NOMO-1 treated with DMSO at 0.1 percent for 48 hours (cell line): Measurements from ENCODE around the gene GOLGA8Q.
"Not testable (repeated sequence)": the region's sequence is repeated elsewhere in the genome, so short reads cannot be mapped to it uniquely, and the experiment has no call there.

Source experiments
- DNase-seq: peaks from one replicate; lab custom pipeline; 2025; ENCODE audit not compliant: unreplicated experiment; lab: John Stamatoyannopoulos, UW

Gene GOLGA8Q, protein sequence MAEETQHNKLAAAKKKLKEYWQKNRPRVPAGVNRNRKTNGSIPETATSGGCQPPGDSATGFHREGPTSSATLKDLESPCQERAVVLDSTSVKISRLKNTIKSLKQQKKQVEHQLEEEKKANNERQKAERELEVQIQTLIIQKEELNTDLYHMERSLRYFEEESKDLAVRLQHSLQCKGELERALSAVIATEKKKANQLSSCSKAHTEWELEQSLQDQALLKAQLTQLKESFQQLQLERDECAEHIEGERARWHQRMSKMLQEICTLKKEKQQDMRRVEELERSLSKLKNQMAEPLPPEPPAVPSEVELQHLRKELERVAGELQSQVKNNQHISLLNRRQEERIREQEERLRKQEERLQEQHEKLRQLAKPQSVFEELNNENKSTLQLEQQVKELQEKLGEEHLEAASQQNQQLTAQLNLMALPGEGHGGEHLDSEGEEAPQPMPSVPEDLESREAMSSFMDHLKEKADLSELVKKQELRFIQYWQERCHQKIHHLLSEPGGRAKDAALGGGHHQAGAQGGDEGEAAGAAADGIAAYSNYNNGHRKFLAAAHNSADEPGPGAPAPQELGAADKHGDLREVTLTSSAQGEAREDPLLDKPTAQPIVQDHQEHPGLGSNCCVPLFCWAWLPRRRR

DNA sequence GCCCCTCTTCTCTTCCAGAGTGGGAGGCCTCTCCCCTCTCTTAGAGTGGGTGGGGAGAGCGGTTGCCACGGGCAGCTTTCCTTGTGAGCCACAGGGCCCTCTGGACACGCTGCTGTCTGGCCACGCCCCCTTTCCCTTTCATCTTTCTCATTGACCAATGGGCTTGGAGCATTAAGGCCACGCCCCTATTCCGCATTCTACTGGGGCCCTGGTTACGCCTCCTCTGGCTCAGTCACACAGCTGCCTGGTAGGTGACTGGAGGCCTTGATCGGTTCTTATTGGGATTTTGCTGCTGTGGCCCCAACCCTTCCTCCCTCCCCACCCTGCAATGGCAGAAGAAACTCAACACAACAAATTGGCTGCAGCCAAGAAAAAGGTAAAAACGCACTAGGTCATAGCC lies at the start of gene GOLGA8Q:
GOLGA8Q (plus strand) TSS at position 301 of the 400 bp plus-strand sequence; CDS start at position 329, 28 bp downstream.
- DNase-seq, result not testable (repeated sequence)

DNA sequence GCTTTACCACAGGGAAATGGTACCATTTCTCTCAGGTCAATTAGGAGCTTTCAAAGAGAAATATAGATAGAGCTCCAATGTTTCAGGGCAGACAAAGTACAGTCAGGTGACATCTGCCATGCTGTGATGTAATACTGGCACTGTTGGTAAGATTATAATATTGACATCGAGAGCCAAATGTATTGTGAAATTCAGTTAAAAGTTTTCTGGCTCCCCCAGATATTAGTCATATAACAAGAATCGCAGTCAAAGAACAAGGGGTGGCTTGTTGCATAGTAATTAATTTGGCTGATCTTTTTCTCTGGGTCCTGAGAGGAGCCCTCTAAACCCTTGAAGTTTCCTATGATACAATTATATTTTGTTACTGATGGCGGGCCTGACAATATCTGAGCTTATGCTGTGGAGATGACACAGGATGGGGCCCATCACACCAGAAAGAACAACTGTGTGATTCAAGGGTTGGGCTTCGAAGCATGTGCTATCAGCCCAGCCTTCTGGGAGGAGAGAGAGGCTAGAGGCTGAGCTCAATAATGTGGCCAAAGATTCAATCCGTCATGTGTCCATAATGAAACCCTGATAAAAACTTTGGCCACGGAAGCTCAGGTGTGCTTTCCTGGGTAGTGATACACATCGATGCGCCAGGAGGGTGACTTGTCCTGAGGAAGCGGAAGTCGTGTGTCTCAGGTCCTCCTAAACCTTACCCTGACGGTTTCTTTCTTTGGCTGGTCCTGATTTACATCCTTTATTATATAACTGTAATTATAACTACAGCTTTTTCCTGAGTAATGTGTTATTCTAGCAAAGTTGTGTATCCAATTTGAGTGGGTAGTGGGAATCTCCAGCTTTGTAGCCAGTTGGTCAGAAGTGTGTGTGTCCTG lies 48.7 kb upstream of the GOLGA8Q start:
- not testable (repeated sequence) for DNase-seq

DNA sequence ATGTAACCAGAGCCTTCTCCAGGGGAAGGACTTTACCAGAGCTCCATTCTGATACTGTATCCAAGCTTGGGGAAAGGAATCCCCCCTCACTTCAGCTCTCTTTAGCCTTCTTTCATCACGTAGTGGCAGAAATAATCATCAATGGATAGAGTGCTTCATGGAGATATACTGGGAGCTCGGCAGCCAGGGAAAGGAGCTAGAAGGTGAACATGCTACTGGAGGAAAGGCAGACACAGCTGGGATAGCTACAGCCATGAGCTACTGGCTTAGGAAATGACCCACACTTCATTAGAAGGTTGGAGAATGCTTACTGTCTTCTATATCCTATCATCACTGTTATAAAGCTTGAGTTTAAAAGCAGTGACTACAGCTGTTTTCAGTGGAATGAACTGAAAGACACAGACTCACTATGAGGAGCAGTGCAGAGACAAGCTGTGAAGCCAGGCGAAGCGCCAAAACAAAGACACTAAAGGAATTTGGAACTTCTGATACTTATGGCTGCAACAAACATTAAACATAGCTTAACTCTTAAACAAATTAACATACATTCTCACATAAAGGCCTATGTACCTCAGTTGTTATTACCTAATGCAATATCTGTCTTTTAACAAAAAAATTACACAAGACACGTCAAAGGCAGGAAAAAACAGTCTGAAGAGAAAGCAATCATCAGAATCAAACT lies 47.5 kb upstream of the GOLGA8Q start:
- not testable (repeated sequence) for DNase-seq

DNA sequence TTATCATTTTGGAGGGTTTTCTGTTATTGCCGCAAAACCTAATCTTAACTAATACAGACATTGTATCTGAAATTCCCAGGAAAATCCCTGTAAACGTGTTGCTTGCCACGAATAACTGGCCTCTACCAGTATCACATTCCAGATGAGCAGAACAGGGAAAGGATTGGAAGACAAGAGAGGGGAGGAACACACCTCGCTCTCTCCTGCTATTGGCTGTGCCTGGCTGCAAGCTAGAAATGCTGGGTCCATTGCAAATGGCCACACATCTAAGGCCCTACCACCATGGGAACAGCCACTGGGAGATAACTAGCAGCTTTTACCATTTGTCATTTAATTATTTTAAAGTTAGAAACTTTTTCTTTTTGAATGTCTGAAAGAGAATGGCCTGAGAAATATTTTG lies 37.3 kb upstream of the GOLGA8Q start:
- not testable (repeated sequence) for DNase-seq

DNA sequence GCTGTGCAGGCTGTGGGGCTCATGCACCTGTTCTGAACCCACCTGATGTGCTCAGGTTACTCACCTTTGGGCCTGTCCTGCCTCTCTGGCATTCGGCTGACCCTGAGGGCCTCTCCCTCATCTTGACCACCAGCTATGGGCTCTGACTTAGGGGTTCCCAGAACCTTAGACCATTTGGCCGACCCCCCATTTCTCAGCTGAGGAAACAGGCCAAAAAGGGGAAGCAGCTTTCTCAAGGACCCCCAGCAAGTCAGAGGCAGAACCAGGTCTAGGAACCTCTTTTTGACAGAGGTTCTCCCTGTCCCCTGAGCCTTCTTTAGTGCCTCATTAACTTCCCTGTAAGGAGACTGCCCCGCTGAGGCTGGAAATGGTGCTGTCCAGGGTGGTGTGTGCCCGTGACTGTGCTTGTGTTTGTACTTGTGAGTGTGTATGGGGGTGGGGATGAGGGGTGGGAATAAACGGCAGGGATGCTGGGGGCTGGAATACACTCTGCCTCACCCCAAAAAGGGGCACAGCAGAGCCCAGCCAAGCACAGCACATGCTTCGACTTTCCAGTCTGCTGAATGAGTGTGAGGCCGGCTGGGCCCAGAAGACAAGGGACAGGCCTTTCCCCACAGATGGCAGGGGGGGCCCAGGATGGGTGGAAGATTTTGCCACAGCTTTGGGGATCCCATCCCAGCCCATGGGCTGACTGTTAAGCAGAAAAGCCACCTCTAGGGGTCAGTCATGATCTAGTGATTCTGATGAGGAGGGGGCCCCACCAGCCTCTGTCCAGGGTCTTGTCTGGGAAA lies 28.2 kb upstream of the GOLGA8Q start:
- not testable (repeated sequence) for DNase-seq

DNA sequence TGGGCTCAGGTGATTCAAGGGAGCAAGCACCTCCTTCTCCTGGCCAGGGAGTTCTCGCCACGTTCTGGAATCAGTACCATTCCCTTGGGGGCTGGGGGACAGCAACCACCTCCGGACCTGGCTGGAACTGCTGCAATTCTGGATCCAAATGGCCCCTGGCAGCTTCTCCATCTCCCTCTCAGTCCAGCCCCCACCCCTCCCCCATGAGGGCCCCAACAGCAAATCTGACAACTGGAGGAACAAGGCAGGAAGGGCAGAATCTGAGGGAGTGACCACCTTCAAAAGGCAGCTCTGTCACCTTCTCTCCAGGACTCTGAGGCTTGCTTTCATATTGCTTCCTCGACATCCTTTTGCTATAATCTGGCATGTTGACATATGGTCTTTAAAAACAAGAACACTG lies 25.9 kb upstream of the GOLGA8Q start:
- DNase-seq, result not testable (repeated sequence)

DNA sequence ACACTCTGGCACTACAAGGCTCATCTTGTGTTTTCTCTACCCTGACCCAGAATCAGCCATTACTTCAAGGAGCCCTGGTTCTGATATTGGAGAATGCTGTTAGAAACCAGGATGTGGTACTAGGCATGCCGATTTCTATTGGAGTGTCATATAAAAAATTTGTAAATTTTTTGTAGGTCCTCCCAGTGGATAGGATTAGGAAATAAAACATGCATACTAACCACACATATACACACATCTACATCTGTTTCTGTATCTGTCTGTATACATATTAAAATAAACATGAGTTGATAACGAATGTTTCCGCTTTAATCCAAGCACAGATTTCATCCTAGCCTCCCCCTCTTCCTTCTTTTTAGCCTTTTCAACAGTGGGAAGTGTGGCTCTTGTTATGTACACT lies 22.8 kb upstream of the GOLGA8Q start:
- DNase-seq, result not testable (repeated sequence)

DNA sequence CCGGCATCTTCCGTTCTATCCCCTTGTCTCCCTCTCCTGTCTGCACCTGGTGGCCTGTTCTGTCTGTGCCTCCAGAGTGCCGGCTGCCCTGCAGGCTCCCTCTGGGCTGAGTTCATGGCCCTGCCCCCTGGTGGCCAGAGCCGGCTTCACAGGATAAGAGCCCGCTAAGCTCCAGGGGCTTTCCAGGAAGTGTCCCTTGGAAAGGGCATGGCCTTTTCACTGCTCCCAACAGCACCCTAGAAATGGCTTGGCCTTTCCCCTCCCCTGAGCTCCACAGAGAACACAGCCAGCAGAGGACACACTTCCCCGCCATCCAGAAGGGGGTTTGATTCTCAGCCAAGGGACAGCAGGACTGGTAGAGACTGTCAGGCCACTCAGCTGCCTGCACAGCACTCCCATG lies 15.1 kb downstream of the GOLGA8Q start:
- not testable (repeated sequence) for DNase-seq

DNA sequence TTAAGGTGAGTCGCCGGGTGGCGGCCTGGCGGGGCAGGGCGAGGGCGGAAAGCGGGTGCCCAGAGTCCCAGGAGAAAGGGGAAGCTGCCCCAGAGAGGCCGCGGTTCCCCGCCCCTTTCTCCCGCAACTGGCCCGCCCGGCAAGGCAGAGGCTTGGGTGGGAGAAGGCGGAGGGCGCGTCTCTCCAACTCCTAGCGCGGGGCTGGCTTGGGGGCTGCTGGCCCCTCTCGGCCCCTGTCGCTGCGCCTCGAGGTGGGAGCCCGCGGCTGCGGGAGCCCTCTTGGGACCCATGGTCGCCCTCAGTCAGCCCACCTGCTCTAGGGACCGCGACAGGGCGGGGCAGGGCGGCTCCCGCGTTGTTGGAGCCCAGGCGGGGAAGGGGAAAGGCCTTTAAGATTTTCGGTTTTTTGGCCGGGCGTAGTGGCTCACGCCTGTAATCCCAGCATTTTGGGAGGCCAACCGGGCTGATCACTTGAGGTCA lies 21.2 kb downstream of the GOLGA8Q start:
- not testable (repeated sequence) for DNase-seq

DNA sequence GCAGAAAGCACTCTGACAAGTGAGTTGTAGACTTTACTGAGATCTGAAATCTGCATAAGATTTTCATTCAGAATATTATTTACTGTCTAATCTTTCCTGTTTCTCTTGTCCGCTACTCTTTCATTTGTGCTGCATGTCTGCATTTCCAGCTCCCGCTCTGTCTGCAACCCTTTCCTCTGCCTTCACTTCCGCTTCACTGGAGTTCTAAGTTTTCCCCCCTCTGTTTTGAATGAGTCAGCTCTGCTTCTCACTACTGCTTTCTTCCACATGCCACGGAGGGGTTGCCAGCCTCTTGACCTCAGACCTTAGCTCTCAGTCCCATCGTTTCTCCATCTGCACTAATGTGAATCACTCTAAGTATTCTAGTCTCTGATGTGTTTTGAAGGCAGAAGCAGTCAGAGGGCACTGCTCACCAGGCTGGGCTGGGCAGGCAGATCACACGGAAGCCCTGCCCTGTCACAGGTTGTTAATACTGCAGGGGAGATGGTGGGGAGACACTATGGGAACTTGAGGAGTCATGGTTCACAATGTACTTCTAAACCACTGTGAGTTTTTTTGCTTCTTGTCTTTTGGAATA lies 27.6 kb downstream of the GOLGA8Q start:
- not testable (repeated sequence) for DNase-seq

DNA sequence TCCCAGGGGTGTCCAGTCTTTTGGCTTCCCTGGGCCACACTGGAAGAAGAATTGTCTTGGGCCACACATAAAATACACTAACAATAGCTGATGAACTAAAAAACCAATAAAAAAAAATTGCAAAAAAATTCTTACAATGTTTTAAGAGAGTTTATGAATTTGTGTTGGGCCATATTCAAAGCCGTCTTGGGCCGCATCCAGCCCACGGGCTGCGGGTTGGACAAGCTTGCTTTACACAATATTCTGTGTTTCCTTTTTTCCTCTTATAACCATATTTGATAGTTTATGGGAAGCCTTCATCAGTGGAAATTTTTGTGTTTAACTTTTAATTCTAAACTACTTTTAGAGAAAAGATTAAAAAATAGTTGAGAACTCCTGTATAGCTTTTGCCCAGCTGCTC lies 28.9 kb downstream of the GOLGA8Q start:
- not testable (repeated sequence) for DNase-seq

DNA sequence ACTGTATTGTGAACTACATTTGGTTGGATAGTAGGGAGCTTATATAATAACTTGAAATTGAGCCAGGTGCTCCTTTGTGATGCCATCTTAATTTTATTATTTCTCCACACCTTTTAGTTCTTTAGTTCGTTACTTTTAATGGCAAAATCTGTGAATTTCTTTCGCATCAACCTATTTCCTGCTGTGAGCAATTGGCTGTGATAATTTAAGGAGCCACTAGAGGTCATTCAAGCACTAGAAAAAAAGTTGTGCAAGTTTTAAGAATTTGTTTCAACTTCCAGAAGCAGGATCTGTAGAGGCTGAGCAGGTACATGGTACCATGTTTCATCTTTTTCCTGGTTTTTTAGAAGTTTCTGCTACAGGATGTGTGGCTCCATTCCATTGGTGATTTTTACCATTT lies 47.1 kb downstream of the GOLGA8Q start:
- not testable (repeated sequence) for DNase-seq

DNA sequence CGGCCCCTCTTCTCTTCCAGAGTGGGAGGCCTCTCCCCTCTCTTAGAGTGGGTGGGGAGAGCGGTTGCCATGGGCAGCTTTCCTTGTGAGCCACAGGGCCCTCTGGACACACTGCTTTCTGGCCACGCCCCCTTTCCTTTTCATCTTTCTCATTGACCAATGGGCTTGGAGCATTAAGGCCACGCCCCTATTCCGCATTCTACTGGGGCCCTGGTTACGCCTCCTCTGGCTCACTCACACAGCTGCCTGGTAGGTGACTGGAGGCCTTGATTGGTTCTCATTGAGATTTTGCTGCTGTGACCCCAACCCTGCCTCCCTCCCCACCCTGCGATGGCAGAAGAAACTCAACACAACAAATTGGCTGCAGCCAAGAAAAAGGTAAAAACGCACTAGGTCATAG lies 51.9 kb downstream of the GOLGA8Q start, which contains the start of gene GOLGA8H:
GOLGA8H (plus strand) TSS at position 233 of the 400 bp plus-strand sequence; CDS start at position 331, 98 bp downstream.
- DNase-seq, result not testable (repeated sequence)
